Suppressor macrophage treated with lipopolysaccharide for 4 hours (primary cell): ENCODE measurements around the gene AK9.
A peak's percentile ranks its signal among the peaks of the same experiment; 100 is the strongest.
"Not testable (repeated sequence)": the region's sequence is repeated elsewhere in the genome, so short reads cannot be mapped to it uniquely, and the experiment has no call there.

Source experiments
- DNase-seq: peaks from one replicate; pipeline ENCODE4 v3.0.0-alpha.2; 2020

Gene AK9

DNA sequence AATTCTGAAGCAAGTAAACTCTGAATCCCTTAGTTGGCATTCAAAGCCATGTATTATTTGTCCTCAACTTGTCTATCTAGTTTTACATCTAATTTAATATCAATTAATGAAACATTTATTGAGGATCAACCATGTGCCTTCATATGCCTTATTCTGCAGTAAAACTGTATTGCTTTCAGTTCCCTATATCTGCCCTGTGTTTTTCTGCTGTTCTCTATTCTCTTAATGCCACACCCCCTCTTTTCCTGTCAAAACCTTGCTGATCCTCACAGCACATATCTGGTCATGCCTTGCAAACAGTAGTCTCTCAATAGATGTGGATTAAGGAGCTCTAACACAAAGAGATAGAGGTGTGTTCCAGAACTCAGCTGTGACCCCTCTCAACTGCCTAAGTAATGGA is 2.1 kb upstream of the AK9 start:
- DNase-seq: peak; percentile 67

DNA sequence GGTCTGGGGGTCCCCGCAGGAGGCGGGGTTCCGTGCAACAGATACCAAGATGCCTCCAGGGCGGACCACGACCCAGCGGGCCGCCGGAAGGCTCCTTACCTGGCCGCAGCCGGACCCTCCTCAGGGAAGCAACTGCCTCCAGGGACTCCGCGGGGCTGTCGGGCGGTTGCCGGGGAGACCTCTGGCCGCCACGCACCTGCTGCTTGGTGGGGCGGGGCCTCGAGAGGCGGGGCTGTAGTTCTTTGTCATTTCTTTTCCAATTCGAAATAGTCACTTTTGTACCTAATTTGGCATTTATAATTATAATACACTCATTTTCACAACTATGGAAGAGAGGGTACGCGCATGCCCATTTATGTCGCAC is 647 bp downstream of the AK9 start:
- no peak for DNase-seq

DNA sequence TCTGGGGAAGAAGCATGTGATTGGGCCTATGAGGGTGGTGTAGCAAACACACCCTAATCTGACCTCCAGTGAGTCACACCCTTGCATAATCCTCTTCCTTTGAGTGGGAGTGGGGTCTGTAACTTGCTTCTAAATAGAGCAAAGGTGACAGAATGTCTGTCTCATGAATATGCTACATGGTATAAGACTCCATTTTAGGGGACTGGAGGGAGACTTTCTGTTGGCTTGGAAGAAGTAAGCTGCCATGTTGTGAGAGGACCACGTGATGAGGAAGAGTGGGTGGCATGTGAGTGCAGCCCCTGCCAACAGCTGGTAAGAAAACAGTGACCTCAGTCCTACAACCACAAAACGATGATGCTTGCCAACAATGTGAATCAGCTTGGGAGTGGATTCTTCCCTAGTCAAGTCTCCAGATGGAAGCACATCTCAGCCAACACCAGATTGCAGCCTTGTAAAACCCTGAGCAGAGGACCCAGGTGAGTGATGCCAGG is 3.7 kb downstream of the AK9 start:
- peak; percentile 83 for DNase-seq

DNA sequence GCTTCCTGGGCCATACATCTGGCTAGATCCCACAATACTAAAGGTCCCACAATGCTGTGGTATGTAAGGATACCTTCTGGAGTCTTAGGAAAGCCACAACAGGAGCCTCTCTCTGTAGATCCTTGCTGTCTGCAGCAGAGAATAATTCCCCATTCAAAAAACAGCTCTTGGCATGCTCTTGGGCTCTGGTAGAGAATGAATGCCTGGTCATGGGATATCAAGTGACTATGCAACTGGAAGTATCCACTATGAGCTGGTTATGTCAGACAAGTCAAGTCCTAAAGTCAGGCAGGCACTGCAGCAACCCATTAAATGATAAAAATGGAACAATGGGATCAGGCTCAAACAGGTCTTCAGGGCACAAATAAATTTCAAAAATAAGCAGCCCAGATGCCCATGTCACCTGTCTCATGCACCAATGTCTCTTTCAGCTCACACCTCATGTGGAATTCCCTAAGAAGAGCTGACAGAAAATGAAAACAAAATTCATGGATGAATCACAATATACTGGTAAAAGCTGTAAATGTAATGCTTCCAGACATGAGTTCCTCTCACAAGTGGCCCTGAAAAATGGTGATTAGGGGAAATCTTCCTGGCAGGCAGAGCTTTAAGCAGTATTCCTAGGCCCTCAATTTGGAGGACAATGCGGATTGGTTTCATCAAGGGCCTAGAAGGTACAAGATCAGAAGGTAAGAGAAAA is 4.3 kb downstream of the AK9 start:
- peak; percentile 40 for DNase-seq

DNA sequence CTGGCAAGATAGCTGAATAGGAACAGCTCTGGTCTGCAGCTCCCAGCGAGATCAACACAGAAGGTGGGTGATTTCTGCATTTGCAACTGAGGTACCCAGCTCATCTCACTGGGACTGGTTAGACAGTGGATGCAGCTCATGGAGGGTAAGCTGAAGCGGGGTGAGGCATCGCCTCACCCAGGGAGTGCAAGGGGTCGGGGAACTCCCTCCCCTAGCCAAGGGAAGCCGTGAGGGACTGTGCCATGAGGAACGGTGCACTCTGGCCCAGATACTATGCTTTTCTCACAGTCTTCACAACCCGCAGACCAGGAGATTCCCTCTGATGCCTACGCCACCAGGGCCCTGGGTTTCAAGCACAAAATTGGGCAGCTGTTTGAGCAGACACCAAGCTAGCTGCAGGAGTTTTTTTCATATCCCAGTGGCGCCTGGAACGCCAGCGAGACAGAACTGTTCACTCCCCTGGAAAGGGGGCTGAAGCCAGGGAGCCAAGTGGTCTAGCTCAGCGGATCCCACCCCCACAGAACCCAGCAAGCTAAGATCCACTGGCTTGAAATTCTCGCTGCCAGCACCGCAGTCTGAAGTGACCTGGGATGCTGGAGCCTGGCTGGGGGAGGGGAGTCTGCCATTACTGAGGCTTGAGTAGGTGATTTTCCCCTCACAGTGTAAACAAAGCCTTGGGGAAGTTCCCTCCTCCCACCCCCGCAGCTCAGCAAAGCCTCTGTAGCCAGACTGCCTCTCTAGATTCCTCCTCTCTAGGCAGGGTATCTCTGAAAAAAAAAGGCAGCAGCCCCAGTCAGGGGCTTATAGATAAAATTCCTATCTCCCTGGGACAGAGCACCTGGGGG is 12.1 kb downstream of the AK9 start:
- DNase-seq: not testable (repeated sequence)

DNA sequence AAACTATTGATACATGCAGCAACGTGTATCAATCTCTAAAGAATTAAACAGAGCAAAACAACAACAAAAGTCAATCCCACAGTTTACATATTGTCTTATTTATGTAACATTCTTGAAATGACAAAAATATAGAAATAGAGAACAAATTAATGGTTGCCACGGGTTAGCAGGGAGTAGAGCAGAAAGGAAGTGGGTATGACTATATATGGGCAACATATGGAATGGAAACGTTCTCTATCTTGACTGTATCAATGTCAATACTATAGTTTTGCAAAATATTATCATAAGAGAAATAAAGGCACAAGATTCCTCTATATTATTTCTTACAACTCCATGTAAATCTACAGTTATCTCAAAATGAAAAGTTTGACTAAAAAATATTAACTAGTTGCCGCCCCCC is 12.8 kb downstream of the AK9 start:
- DNase-seq: no peak

DNA sequence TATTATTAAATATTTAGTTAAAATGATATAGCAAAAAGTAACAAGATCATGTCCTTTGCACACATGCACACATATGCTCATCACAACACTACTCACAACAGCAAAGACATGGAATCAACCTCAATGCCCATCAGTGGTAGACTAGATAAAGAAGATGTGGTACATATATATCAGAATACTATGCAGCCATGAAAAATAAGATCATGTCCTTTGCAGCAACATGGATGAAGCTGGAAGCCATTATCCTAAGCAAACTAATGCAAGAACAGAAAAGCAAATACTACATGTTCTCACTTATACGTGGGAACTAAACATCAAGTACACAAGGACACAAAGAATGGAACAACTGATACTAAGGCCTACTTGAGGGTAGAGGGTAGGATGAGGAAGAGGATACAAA is 14.3 kb downstream of the AK9 start:
- no peak for DNase-seq

DNA sequence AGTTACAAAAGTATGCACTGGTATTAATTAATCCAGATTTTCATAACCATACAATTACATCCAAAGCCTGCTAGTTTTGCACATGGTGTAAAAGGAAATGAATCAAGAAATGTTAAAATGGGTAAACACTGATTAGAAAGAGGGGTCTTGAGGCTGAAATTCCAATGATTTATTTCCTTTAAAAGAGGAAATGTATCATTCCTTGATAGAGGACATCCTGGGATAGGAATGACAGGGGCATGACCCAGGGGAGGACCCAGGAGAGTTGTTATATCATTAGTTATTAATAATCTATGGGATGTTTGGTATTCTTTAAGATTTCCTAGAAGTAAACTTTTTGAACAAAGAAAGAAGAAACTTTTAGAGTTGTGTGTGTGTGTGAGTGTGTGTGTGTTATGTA is 18.2 kb downstream of the AK9 start:
- DNase-seq: no peak

DNA sequence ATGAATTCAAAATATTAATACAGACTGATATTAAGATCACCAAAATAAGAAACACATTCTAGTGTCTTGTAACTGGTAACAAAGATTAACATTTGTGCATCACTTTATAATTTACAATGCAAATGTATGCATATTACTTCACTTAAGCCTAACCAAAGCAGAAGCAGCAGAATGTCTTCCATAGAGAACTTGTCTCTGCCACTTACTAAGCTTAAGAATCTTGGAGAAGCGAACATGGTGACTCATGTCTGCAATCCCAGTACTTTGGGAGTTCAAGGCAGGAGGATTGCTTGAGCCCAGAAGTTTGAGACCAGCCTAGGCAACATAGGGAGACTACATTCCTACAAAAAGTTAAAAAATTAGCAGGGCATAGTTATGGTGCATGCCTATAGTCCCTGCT is 18.8 kb downstream of the AK9 start:
- DNase-seq: no peak

DNA sequence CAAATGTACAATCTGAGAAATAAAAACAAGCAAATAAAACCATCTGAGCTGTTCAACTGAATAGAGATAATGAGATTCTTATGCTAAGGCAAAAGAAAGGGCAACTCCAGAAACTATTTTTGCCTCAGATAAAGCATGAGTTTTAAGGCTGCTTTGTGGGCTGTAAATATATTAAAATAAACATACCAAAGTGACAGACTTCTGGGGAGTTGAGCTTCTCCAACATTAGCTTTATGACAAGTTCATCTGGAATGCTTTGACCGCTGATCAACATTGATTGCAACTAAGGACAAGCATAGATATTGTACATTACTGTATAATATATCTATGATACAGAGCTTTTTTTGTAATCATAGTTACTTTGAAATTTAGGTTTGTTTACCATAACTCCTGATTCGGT is 19.3 kb downstream of the AK9 start:
- DNase-seq: no peak

DNA sequence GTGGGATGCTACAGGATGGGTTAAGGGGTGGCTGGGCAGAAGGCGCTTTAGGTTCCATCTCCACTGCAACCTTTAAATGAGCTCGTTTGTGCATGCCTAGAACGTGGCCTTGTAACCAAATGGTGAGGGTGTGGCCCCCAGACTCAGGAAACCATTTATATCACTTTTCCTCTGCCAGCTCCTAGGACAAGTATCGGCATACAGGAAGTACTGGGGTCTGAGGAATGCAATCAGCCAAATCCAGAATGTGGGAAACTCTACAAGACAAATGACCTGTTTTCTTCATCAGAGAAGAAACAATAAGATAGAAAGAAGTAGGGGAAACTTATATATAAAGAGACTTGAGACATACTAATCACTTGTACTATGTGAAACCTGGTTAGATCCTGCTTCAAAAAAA is 21.2 kb downstream of the AK9 start:
- no peak for DNase-seq

DNA sequence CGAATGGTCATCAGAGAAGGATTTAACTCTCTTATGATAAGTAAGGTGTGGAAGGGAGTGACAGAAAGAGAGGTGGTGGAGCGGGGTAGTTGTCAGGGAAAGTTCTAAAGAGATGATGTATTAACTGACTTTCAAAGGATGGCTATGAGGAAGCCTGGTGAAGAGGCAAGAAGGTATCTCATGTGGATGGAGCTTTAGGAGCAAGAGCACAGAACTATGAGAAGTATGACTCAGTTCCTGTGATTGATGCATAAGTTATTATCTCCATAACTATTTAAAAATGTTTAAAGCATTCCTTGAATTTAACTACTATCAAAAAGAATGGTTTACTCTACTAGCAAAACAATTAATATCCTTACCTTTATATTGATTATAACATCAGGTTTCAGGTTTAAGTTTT is 28.8 kb downstream of the AK9 start:
- DNase-seq: no peak

DNA sequence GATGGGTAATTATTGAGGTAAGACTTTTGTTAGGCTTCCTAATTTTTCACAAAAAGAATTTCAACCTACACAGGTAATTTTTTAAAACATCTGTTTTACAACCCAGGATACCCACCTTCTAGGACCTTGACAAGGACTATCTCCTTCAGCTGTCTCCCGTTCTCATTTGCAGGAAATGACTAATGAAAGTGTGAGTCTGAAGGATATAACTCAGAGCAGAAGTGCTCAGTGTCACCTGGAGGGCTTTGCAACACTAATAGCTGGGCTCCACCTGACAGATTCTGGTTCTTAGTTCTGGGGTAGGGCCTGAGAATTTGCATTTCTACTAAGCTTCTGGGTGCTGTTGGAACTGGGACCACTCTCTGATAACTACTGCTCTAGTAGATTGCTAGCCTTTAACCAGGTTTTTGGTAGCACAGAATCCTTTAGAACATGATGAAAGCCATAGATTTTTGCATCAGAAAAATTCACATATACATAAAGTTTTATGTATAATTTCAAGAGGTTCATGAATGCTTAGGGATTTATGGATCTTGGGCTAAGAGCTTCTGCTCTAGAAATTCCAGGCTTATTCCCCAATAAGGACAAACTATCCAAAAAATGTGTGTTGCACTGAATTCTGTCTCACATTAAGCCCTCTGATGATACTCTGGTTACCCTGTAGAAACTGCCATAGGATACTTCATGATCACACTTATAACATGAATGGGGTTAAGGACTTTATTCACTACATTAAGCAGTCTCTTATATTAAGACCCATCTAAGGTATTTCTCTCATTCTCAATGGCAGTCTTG is 30.3 kb downstream of the AK9 start:
- no peak for DNase-seq

DNA sequence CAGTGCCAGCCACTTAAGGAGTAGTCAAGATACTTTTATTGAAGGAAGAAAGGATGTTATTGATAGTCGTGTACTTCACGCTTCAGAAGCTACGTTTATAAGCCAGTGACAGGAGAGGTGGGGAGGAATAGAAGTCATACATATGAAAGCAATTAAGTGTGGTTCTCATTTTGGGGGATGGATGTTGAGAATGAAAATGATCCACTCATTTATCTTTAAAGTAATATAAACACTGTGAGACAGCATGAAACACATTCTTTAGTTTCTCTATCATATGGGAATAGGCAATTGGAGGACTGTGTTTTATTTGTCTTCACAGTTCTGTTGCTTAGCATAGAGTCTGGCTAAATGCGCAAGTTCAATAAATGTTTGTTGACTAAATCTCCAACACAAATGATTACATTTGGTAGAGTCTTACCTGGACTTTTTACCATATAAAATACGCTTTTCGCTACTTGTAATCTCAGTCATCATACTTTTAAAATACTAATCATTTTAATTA is 35.2 kb downstream of the AK9 start:
- no peak for DNase-seq

DNA sequence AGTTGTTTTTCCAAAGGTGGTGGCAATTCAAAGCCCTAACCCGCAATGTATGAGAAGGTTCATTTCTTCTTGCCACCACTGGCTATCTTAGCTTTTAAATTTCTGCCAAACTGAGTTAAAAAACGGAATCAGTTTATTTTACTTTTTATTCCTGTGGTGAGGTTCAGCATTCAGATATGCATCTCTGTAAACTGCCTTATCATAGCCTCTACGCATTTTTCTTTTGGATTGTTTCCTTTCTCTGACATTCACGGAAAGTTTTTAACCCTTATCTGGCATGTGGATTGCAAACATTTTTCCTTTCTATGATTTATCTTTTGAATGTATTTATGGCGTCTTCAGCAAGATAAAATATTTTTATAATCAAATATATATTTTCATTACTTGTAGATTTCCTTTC is 37.7 kb downstream of the AK9 start:
- no peak for DNase-seq

DNA sequence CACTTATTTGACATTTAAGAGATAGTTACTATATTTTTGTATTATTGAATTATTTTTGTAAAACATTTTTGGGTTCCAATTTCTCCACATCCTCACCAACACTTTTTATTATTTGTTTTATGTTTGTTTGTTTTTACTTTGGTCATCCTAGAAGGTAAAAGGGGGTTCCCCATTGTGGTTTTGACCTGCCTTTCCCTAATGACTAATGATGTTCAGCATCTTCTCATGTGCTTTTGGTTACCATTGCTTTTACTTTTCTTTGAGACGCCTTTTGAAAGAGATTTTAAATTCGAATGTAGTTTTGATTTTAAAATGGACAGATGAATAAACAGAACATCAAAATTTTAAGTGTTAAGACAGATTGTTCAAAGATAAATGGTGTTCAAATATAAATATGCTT is 46.9 kb downstream of the AK9 start:
- no peak for DNase-seq

DNA sequence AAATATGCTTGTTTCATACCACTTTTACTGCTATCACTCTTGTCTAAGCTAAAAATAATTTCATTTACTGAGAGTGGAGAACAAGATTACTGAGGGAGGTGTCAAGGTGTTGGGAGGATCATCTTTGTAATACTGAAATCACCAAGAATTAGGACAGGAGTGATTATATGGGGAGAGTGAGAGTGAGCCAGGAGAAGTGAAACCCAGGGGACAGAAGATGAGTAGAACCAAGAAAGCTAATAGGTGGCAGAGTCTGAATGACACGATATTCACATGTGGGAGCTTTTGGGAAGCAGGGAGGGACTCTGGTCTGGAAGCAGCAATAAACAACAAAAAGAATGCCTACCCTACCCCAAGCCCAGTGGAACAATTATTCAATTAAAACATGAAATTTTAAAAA is 58.6 kb downstream of the AK9 start:
- DNase-seq: no peak

DNA sequence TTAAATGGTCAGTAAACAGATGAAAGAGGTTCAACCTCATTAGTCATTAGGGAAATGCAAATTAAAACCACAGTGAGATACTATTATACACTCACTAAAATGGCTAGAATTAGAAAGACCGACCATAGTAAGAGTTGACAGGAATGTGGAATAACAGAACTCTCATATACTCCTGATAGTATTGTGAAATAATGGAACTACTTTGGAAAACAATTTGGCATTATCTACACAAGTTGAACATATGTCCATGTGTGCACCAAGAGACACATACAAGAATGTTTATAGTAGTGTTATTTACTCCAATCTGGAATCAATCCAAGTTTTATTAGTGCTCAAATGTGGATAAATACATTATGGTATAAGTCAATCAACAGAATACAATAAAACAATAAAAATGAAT is 59.6 kb downstream of the AK9 start:
- DNase-seq: no peak

DNA sequence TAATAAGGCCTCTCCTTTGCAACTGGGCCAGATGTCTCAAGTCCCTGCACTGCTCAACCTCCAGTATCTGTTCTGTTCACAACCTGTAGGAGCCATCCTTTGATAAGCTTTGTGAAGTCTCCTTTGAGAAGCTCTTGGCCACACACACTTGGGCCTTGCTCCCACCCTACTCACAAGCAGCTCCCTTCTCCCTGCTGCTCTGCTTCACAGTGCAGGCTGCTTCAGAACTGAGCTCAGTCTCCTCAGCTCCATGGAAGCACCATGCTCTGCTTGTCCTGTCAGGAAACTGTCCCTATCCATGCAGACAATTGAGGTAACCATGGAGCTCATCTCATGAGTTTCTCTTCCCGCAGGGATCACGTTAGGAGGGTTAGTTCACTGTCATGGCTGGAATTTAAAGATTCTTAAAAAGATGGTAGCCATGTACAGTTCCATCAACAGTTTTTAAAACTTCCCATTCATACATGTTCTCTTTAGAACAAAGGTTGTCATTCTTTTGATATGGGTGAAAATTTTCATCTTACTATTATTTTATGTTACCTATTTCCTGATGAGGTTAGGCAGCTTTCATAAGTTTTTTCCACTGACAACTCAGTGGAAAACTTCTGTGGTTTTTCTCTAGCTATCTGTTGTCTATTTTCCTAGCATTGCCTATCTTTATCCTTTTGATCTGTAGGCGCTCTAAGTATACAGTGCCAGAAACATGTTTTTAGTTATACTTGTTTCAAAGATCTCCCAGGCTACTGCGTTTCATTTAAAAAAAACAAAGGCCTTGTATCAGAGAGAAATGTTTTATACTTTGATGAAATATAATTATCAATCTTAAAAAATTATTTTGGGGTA is 62.6 kb downstream of the AK9 start:
- DNase-seq: no peak

DNA sequence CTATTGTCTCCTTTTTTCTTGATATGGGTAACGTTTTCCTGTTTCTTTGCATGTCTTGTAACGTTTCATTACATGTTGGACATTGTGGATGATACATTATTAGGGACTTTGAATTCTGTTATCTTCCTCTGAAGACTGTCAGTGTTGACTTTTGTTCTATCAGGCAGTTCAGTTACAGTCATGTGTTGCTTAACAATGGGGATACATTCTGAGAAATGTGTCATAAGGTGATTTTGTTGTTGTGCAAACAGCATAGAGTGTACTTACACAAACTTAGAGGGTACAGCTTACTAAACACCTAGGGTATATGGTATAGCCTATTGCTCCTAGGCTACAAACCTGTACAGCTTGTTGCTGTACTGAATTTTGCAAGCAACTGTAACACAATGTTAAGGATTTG is 64.7 kb downstream of the AK9 start:
- DNase-seq: no peak

DNA sequence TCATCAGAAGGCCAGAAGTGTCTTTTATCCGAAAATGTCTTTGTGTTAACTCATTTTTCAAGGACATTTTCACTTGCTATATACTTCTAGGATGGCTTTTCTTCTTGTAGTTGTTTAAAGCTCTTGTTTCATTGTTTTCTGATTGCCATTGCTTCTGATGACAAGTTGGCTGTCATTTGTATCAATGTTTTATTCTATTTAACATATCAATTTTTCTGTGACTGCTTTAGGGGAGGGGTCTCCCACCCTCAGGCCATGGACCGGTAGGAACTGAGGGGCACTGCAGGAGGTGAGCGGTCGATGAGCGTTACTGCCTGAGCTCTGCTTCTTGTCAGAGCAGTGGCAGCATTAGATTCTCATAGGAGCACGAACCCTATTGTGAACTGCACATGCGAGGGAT is 65.8 kb downstream of the AK9 start:
- DNase-seq: no peak

DNA sequence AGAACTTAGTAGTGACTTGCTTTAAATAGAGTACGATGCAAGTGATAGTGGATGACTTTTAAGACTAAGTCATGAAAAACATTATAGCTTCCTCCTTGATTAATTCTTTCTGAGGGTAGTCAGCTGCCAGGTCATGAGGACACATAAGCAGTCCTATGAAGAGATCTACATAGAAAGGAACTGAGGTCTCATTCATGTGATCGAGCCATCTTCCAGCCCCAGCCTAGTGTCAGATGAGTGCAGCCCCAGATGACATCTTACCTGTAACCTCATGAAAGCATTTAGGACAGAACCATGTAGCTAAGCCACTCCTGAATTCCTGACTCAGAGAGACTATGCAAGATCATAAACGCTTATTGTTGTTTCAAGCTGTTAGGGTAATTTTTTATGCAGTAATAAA is 67.7 kb downstream of the AK9 start:
- peak; percentile 6 for DNase-seq

DNA sequence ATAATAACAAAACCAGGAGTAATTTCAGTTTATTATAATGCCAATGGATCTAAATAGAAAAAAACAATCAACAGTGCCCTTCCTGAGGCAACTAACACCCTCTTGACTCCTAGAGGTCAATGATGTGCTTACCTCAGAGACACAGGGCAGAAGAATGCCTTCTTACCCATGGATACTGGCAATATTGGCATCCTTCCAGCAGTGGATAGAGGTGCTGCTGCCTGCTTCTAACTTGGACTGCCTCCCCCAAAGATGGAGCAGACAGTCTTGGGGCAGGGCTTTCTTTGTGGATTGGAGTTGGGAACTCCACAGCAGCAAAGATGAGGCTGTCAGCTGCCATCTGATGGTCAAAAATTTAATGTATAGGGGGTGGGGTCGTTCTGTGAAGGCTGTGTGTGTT is 78.7 kb downstream of the AK9 start:
- DNase-seq: no peak
